Esophagus squamous epithelium (tissue), 5 donors: ENCODE measurements around the gene RSRC2. TPM values are rescaled to one million over a fixed set of nuclear protein-coding genes. Genes with fewer than 3 reads are reported as not detected.

Experiments
- DNase-seq: peaks from one replicate; lab custom pipeline; 2025; lab: John Stamatoyannopoulos, UW
- H3K27ac ChIP-seq, 4 donors: fragments of 200-600 bp; sonication (generic); one replicate each; pipeline ENCODE4 v1.5.1; 2016 to 2019; ENCODE audit warnings: mild to moderate bottlenecking in 1 of 4
- H3K27me3 ChIP-seq, 4 donors: fragments of 200-600 bp; sonication (generic); 1 replicate in 3 of 4; 2 replicates in 1 of 4; pipeline versions ENCODE4 v1.5.1 to v1.6.0; 2017 to 2021; ENCODE audit warnings: antibody characterized with exemption in 1 of 4
- H3K36me3 ChIP-seq, 3 donors: fragments of 200-600 bp; sonication (generic); one replicate each; pipeline ENCODE4 v1.5.1; 2016 to 2019
- H3K4me1 ChIP-seq, 3 donors: fragments of 200-600 bp; sonication (generic); one replicate each; pipeline ENCODE4 v1.5.1; 2017 to 2019
- H3K4me3 ChIP-seq, 4 donors: fragments of 200-600 bp; sonication (generic); 1 replicate in 3 of 4; 2 replicates in 1 of 4; pipeline ENCODE4 v1.5.1; 2016 to 2019; ENCODE audit warnings: mild to moderate bottlenecking in 2 of 4, moderate library complexity in 1 of 4
- H3K9me3 ChIP-seq, 3 donors: fragments of 200-600 bp; sonication (generic); one replicate each; pipeline ENCODE4 v1.5.1; 2016 to 2019
- CTCF ChIP-seq, 6 experiments: fragments of 450-650 bp in 4 of 6; fragments of 200-600 bp in 2 of 6; sonication (generic) in 2 of 6; IDR thresholded peaks; one replicate each; pipeline ENCODE4 v1.5.1; 2016 to 2019; ENCODE audit warnings: antibody characterized with exemption in 6 of 6, mild to moderate bottlenecking in 4 of 6, moderate library complexity in 4 of 6
- POLR2A ChIP-seq, 4 donors: fragments of 450-650 bp; IDR thresholded peaks; one replicate each; pipeline ENCODE4 v1.6.1; 2017; ENCODE audit warnings: antibody characterized with exemption in 4 of 4, mild to moderate bottlenecking in 4 of 4, moderate library complexity in 3 of 4
- WGBS, 2 donors: methylation state at CpG; one replicate each; pipeline ENCODE4 v1.1.5; 2018; 5-methylcytosine and 5-hydroxymethylcytosine counted together
- intact Hi-C: fragments of 100-400 bp; cut with DNase I; formaldehyde crosslinking; loops from one replicate; pipeline ENCODE4 v1.15.0; 2022
- small RNA-seq, 4 donors: library from RNA; depleted of rRNA; stranded (forward); fragments of <200 nt; gene quantifications; one replicate each; pipeline ENCODE3, GENCODE V24; 2016
- total RNA-seq, 4 donors: library from RNA; depleted of rRNA; stranded (reverse); fragments of >200 nt; gene quantifications; one replicate each; pipeline ENCODE4 v1.1.0, GENCODE V29; 2016
- donor health status: DM: yes; HTN: yes; CAD: no.

Gene RSRC2
- total RNA-seq, 4 donors from 2014 or later, result 40.9 to 78.6 (median 63.8) TPM

DNA sequence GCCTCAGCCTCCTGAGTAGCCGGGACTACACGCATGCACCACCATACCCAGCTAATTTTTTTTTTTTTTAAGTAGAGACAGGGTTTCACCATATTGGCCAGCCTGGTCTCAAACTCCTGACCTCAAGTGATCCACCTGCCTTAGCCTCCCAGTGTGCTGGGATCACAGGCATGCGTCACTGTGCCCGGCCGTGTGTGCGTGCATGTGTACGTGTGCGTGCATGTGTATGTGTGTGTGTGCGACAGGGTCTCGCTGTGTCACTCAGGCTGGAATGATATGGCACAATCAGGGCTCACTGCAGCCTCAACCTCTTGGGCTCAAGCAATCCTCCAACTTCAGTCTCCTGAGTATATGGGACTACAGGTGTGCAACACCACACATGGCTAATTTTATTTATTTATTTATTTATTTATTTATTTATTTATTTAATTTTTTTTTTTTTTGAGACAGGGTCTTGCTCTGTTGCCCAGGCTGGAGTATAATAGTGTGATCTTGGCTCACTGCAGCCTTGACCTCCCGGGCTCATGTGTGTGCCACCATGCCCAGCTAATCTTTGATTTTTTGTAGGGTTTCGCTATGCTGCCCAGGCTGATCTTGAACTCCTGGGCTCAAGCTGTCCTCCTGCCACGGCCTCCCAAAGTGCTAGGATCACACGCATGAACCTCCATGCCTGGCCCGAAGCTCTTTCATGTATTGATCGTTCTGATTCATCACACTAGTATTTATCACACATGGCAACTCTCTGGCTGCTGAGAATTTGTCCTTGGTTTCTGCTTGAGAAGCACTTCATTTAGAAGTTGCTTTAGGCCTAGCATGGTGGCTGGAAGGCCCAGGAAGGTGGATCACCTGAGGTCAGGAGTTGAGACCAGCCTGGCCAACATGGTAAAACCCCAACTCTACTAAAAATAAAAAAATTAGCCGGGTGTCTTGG is 68.4 kb downstream of the RSRC2 start:
- intact Hi-C loops, result no loop called here
- H3K27ac ChIP-seq, result no peak overlapping the region
- peaks cover 8 to 23% (median 10%) of the 10 kb centered on the region in 3 donors for H3K4me1 ChIP-seq
- DNase-seq, result no peak
- TF ChIP-seq POLR2A (IDR thresholded peaks at IDR 0.05), result no peak
- no peak for TF ChIP-seq CTCF (IDR thresholded peaks at IDR 0.05)
- 94 to 95% methylated on average over 16 to 17 of the region's 17 CpGs for WGBS, 2 donors
- H3K27me3 ChIP-seq, result no peaks in the 10 kb centered on the region
- no peaks in the 10 kb centered on the region for H3K9me3 ChIP-seq
- no peak overlapping the region for H3K4me3 ChIP-seq
- H3K36me3 ChIP-seq, result no peaks in the 10 kb centered on the region

GRCh38 chr12:122457627-122458026 is 69.1 kb downstream of the RSRC2 start:
- H3K9me3 ChIP-seq, result no peaks in the 10 kb centered on the region
- H3K4me1 ChIP-seq, result peaks cover 8 to 30% (median 14%) of the 10 kb centered on the region in 3 donors
- no peaks in the 10 kb centered on the region for H3K27me3 ChIP-seq
- whole genome bisulfite sequencing, 2 donors, result 52 to 71% methylated on average over 2 of the region's 2 CpGs
- intact Hi-C loops, result no loop called here
- DNase-seq, result no peak
- H3K4me3 ChIP-seq, result no peak overlapping the region
- TF ChIP-seq POLR2A (IDR thresholded peaks at IDR 0.05) (no peak), CTCF (IDR thresholded peaks at IDR 0.05) (no peak)
- no peak overlapping the region for H3K27ac ChIP-seq
- H3K36me3 ChIP-seq, result no peaks in the 10 kb centered on the region

DNA sequence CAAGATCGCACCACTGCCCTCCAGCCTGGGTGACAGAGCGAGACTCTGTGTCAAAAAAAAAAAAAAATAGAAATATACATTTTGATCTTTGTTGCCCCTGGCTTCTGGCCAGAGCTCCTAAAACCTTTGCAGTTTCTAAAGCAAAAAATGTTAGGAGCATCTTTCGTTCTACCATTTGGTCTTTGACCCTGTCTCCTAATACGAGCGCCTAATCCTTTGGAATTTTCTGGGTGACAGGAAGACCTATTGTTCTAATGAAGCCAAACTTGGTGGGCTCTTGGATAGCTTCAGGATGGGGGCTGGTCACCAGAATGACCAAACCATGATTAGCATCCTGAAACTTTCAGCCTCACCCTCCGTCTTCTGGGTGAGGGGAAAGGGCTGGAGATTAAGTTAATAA is 72.0 kb downstream of the RSRC2 start:
- DNase-seq, result no peak
- intact Hi-C loops, result no loop called here
- H3K36me3 ChIP-seq, result no peaks in the 10 kb centered on the region
- H3K27me3 ChIP-seq, result no peaks in the 10 kb centered on the region
- H3K4me3 ChIP-seq, result no peak overlapping the region
- WGBS, 2 donors, result 45 to 67% methylated on average over 6 of the region's 6 CpGs
- peaks cover 8 to 38% (median 16%) of the 10 kb centered on the region in 3 donors for H3K4me1 ChIP-seq
- H3K27ac ChIP-seq, result no peak overlapping the region
- H3K9me3 ChIP-seq, result no peaks in the 10 kb centered on the region
- TF ChIP-seq CTCF (IDR thresholded peaks at IDR 0.05), result no peak
- no peak for TF ChIP-seq POLR2A (IDR thresholded peaks at IDR 0.05)

DNA sequence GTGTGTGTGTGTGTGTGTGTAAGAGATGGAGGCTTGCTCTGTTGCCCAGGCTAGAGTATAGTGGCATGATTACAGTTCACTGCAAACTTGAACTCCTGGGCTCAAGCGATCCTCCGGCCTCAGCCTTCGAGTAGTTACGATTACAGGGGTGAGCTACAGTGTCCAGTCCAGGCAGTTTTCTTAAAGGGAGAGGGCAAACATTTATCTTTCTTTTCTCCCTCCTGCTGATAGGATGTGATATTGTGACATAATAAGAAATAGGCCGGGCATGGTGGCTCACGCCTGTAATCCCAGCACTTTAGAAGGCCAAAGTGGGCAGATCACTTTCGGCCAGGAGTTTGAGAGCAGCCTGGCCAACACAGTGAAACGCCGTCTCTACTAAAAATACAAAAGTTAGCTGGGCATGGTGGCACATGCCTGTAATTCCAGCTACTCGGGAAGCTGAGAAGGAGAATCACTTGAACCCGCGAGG is 72.5 kb downstream of the RSRC2 start:
- WGBS, 2 donors, result 50 to 55% methylated on average over 7 to 12 of the region's 12 CpGs
- intact Hi-C loops, result no loop called here
- TF ChIP-seq CTCF (IDR thresholded peaks at IDR 0.05), result no peak
- no peak for TF ChIP-seq POLR2A (IDR thresholded peaks at IDR 0.05)
- Histone ChIP-seq H3K4me1 (peaks cover 8 to 43% (median 16%) of the 10 kb centered on the region in 3 donors), H3K27ac (peak overlapping the region in 3 of 4 donors; percentile 52 to 64 (median 58)), H3K9me3 (no peaks in the 10 kb centered on the region), H3K36me3 (no peaks in the 10 kb centered on the region), H3K27me3 (no peaks in the 10 kb centered on the region), H3K4me3 (no peak overlapping the region)
- DNase-seq, result no peak

Small RNA genes lying within 50 kb of the gene (small RNA-seq; reads per million reads assigned to genes)
- gene AC026333.1 (0 reads per million in 4 donors), gene RF00411 (0 reads per million in 4 donors)

Other genes starting within 250 kb of the RSRC2 start
- 100 to 1,000 TPM in 3 of 4 donors, 10 to 100 TPM in 1; 78.7 to 147 (median 118) TPM for gene CLIP1, start 104.3 kb downstream of the RSRC2 start, total RNA-seq
- gene ZCCHC8, start 26.0 kb downstream of the RSRC2 start, total RNA-seq, result 10 to 100 TPM; 15.6 to 27.7 (median 20.0) TPM
- 10 to 100 TPM in 3 of 4 donors, 1 to 10 TPM in 1; 9.0 to 33.7 (median 14.4) TPM for gene KNTC1, start 313 bp upstream of the RSRC2 start, total RNA-seq
- 10 to 100 TPM; 12.0 to 24.1 (median 17.7) TPM for gene HCAR2, start 176.4 kb upstream of the RSRC2 start, total RNA-seq
- 10 to 100 TPM in 2 of 4 donors, 1 to 10 TPM in 2; 4.7 to 18.8 (median 10.5) TPM for gene HCAR3, start 189.9 kb upstream of the RSRC2 start, total RNA-seq
- gene HCAR1, start 203.9 kb upstream of the RSRC2 start, total RNA-seq, result under 1 TPM in 1 of 4 donors, not detected in 3; 0.23 TPM
- 10 to 100 TPM; 23.3 to 40.1 (median 32.3) TPM for gene DENR, start 225.9 kb upstream of the RSRC2 start, total RNA-seq
- under 1 TPM in 2 of 4 donors, not detected in 2; 0.13 to 0.76 TPM for gene CCDC62, start 247.6 kb upstream of the RSRC2 start, total RNA-seq